DMS 273 treated with DMSO at 0.1 percent for 48 hours (cell line): ENCODE data around the gene DNAJC17.

Experiments used
- DNase-seq: peaks from one replicate; lab custom pipeline; 2025; lab: John Stamatoyannopoulos, UW

Gene DNAJC17

DNA sequence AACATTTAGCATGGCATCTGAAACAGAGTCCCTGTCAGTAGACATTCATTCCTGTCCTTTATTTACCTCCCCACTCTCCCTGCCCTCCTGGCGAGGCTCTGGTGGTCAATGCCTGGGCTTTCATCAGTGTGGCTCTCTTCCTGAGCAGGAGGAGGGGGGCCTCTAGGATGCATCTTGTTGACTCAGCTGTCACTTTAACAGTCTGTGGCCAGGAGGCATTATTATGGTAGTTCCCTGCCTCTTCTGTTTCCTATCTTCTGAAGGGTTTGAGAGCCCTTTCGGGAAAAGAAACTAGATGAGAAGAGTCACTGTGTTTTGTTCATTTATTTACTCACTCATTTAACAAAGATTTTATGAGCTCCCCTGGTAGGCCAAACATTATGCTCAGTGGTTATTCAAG lies 23.6 kb upstream of the DNAJC17 start:
- no peak for DNase-seq

DNA sequence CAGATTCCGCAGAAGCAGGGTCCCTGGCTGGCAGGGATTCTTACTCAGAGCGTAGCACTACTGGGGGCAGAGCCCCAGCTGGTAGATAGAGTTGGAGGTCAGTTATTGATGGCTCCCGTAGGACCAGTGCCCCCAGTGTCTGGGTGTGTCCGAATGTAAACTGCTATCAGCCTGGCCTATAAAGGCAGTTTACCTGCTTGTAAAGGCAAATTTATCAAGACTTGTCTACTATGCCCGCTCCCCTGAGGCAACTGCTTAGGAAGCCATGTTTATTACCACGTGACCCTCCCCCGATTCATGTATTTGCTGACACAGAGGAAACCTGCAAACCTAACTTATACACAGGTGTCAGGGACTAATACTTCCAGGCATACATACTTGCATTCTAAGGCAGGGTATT lies 21.8 kb upstream of the DNAJC17 start:
- no peak for DNase-seq

DNA sequence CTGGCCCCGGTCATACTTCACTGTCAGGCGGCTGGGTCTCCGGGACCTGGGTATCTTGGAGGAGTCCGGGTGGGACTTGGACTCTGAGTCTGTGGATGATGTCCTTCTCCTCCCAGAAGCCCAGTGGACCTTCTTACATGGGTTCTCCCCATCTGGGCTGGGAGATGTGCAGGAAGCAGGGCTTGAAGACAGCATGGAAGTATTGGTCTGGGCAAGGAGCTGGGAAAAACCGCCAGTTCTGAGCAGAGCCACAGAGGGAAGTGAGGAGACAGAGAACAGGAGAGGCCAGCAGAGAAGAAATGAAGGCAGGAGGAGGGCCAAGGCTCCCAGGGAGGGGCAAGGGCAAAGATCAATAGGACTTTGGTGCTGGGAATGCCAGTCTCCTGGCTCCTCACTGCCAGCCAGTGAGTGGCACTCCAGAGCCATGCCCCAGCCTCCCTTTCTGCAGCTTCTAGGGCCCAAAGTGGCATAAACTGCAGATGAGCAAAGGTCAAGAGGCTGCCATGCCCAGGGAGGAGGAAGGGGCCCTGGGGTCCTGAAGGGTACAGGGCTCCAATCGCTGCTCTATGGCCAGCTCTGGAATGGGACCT lies 21.3 kb upstream of the DNAJC17 start, which contains the start of gene PPP1R14D:
PPP1R14D (minus strand) TSS at position 262 of the 590 bp plus-strand sequence; CDS start at position 195, 67 bp downstream.
- no peak for DNase-seq

DNA sequence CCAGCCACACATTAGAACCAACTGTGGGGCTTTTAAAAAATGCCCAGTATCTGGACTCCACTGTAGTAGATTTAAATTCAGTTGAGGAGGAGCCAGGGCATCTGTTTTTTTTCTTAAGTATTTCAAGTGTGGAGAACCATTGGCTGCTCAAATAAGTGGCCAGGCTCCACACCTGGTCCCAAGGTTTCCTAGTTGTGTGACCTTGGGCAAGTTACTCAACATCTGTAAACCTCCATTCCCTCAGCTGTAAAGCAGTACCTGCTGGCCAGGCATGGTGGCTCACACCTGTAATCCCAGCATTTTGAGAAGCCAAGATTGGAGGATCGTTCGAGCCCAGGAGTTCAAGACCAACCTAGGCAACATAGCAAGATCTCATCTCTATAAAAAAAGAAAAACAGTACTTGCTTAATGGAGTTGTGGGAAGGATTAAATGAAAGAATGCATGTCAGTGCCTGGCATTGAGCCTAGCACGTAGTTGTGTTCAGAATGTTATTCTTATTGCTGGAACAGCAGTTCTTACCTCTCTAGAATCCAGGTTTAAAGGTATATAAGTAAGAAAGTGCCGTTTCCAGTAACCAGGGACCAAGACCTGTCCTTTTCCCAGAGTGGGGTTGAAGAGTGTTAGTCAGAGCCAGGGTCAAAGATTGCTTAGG lies 19.3 kb upstream of the DNAJC17 start:
- DNase-seq: no peak

DNA sequence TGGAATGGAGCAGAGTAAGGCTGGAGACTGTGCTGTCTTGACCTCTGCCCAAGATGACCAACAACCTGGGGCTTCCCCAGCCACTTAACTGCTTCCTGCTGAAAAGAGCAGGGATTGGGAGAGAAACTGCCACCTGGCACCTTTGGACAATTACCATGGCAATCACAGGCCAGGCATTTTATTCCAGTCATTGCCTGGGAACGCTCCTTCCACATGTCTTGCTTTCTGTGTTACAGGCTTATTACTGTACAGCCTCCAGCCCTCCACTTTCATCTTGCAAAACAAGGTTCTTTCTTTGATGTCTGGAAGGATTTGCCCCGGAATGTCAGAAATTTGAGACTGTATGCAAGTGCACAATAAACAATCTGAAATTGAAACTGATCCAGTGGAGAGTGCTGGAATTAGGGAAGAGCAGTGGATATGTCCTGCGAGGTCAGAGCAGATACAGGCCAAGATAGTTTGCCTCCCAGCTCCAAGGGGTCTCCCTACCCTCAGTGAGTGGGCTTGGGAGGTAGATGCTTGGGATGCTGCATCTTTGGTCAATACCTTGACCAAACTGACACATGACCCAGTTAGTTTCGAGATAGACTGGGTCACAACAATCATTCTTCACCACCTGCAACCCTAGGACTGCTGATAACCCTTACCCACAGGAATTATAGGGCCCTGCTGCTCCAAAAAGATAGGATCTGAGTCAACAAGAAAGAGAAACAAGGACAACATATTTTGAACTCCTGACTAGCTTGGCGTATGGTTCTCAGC lies 18.6 kb upstream of the DNAJC17 start:
- DNase-seq: no peak

DNA sequence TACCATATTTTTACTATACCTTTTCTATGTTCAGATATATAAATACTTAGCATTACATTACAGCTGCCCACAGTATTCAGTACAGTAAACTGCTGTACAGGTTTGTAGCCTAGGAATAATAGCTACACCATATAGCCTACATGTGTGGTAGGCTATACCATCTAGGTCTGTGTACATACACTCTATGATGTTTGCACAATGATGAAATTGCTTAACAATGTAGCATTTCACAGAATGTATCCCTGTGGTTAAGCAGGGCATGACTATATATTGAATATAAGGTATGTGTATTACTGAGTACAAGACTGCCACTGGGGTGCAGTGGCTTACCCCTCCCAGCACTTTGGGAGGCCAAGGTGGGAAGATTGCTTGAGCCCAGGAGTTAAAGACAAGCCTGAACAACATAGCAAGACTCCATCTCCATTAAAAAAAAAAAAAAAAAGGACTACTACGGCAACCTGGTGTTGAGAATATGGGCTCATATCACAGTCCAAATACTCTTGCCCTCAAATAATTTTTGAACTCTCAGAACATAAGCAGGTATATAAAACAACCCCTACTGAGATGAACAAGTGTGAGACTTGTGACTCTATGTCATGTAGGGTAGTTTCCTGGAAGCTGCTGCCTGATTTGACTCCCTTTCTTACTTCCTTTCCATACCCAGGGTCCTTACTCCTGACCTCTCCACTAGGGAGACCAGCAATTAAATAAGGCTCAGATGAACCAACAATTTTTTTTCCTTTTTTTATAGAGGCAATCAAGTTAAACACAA lies 16.5 kb upstream of the DNAJC17 start:
- DNase-seq: no peak

DNA sequence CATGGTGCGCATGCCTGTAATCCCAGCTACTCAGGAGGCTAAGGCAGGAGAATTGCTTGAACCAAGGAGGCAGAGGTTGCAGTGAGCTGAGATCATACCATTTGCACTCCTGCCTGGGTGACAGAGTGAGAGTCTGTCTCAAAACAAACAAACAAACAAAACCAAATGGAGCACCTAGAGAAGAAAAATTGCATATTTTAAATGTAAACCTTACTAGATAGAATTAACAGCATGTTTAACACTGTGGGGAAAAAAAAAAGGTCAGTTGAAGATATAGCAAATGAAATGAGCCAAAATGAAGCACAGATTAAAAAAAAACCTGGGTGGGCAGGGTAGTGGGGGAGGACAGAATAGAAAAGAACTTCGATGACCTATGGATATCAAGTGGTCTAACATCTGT lies 13.9 kb upstream of the DNAJC17 start:
- DNase-seq: no peak

DNA sequence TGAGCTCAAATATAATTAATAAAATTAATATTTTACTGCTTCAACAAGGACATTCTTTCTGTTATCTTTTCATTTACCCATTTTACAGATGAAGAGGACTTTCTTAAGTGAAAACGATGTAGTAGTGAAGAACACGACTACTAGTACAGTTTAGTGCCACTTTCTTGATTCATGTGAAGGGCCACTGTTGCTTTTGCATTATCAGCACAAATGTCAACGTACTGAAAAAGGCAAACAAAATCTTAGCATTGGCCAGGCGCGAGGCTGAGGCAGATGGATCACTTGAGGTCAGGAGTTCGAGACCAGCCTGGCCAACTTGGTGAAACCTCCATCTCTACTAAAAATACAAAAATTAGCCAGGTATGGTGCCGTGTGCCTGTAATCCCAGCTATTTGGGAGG lies 11.8 kb upstream of the DNAJC17 start:
- DNase-seq: no peak

DNA sequence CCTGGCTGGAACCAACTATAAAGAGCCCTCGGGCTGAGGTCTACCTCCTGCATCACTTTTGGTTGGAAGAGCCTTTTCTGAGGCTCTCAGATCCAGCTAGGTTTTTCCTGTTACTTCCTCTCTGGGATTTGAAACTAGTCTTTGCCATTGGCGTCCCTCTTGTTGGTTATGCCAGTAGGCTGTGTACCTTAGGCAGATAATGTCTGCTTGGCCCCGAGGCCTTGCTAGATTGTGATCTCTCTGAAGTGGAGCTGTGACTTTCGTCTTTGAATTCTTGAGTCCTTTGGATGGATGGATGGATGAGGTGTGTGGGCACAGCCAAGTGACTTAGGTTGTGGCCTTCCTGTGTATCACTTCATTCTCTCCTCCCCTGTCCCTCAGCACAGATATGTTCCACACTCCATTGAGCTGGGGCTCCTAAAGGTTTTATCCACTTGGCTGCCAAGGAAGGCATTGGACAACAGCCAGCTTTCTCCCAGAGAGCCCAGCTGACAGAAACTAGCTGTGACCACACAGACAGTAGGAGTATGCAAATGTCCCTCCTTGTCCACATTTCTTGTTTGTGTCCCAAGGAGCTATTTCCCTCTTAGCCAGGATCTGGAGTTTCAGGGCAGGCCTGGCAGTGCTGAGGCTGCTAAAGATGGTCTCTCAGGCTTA lies 7.9 kb upstream of the DNAJC17 start:
- no peak for DNase-seq

DNA sequence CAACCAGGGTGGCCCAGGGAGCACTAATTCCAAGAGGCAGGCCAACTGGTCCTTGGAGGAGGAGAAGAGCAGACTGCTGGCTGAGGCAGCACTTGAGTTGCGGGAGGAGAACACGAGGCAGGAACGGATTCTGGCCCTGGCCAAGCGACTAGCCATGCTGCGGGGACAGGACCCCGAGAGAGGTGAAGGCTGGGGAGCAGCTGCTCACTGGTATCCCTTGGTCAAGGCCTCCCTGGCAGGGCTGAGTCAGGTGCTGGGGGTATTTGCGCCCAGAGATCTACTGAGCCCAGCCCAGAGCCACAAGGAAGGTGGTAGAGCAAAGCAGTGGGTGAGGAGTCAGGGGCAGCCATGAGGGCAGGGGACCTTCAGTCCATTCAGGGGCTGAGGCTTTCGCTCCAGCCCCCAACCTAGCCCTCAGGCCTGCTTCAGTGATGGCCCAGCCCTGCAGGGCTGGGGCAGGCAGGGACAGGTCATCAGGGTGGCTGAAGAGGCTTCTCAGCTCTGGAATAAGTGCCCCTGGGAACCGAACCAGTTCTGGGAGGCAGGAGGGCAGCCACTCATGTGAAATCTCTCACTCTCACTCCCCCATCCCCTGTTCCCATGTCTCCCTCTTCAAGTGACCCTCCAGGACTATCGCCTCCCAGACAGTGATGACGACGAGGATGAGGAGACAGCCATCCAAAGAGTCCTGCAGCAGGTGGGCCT lies 5.6 kb upstream of the DNAJC17 start:
- DNase-seq: no peak

DNA sequence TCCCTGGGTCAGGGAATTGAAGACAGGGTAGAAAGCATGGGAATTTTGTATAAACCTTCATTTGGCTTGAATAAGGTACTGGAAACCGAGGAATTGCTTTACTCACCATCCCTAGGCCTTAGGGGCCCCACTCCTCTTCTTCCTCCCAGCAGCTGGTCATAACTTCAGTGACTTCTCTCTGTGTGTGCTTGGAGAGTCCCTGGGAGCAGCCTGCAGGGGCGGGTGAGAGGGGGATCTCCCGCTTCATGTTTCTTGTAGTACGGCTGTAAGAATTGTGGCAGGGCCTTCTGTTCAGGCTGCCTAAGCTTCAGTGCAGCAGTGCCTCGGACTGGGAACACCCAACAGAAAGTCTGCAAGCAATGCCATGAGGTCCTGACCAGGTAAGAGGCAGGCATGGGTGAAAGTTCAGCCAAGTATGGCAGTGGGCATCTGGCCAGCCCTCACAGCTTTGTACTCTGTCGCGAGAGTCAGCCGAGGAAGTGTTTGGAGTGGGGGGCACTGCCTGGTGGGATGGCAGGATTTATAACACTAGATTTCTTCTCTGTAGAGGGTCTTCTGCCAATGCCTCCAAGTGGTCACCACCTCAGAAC lies 1.7 kb upstream of the DNAJC17 start:
- DNase-seq: no peak

DNA sequence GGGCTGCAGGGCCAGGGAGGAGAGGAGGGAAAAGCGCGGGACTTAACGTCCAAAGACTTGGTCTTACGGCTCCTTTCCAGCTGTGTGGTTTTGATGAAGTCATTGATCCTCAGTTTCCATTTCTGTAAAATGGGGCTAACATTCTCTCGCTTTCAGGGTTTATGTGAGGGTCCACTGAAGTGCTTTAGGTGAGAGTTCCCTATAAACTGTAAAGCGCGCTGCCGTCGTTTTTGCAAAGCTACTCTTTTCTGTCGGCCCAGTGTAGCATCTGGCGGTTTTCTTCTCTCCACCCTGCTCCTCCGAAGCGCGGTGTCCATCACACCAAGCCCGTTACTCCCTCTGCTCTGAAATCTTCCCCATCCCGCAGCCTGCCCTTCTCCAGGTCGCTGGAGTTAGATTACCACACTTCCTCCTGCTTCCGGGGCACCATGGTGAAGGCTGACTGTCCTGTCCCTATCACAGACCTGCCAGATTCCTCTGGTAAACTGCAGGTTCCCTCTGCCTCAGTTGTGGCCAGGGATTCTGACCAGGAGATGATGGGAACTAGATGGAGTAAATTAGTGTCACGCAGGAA lies 702 bp upstream of the DNAJC17 start:
- no peak for DNase-seq

DNA sequence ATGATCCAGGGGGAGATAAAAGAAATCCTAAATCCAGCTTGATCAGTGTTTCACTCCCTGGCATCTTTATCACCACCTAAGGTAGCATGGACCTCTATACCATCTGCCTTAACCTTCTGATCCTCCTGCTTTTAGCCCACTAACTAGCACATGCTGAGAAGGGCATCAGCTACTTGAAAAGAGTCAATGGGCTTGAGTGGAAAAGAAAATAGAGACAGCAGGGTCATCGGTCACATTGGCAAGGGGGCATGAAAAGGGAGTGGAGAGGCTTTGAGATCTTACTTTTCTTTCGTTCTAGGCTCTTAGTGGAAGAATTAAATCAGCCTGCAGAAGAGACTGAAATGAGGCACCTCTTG lies 623 bp downstream of the DNAJC17 start:
- no peak for DNase-seq

DNA sequence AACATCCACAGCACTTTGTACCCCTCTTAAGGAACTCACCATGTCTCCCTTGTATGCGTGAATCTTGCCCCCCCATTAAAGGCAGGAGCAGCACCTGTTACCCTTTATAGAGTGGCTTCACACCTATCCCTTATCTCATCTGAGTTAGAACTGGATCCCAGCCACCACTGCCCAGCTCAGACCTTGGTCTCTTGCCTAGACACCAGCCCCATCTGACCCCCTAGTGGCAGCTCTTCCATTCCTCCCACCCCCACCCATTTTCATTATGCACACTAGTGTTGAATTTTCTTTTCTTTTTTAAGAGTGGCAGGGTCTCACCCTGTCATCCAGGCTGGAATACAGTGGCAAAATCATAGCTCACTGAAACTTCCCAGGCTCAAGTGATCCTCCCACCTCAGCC lies 3.6 kb downstream of the DNAJC17 start:
- DNase-seq: no peak

DNA sequence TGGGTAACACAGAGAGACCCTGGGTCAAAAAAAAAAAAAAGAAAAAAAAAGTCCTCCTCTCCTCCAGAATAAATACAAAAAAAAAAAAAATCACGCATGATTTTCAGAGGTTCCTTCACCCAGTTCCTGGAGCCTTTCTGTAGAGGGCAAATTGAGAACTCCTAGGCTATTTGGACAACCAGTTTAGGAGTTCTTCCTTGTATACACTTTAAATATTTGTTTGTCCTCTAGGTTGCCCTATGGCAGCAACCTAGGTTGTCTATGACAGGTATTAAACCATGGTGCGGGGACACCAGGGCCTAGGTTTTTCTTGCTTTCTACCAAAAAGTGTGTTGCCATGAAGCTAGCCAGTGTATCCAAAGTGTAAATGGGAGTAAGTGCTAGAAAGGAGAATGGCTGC lies 4.2 kb downstream of the DNAJC17 start:
- no peak for DNase-seq

DNA sequence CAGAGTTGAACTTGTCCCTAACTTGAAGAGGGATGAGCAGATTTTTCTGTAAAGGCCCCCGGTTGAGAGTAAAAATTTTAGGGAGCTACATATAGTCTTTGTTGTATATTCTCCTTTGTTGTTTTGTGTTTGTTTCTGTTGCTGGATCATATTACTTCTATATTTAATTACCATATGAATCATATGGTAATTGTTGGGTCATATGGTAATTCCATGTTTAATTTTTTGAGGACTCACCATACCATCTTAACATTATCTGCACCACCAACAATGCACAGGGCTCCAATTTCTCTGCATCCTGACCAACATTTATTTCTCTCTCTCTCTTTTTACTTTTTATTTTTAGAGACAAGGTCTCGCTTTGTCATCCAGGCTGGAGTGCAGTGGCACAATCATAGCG lies 7.8 kb downstream of the DNAJC17 start:
- DNase-seq: no peak

DNA sequence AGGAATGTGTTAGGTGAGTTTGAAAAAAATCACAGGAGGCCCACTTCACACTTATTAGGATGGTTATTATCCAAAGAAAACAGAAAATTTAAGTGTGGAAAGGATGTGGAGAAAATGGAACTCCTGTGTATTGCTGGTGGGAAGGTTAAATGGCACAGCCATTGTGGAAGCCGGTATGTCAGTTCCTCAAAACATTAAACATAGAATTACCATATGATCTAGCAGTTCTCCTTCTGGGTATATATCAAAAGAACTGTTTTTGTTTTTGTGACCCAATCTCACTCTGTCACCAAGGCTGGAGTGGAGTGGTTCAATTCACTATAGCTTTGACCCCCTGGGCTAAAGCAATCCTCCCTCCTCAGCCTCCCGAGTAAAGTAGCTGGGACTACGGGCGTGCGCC lies 10.8 kb downstream of the DNAJC17 start:
- no peak for DNase-seq

DNA sequence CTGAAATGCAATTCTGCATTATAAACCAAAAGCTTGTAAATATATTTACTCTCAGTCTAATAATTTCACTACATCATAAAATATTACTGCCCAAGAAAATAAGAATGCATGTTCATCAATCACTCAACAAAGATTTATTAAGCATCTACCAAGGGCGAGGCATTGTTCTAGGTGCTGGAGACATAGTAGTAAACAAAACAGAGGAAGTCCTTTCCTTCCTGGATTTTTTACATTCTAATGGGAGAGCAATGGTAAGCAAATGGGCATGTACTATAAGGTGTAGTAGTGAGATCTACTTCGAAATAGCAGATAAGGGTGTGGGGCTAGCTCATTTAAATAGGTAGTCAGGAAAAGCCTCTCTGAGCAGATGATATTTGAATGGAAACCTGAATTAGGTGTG lies 11.2 kb downstream of the DNAJC17 start:
- no peak for DNase-seq

DNA sequence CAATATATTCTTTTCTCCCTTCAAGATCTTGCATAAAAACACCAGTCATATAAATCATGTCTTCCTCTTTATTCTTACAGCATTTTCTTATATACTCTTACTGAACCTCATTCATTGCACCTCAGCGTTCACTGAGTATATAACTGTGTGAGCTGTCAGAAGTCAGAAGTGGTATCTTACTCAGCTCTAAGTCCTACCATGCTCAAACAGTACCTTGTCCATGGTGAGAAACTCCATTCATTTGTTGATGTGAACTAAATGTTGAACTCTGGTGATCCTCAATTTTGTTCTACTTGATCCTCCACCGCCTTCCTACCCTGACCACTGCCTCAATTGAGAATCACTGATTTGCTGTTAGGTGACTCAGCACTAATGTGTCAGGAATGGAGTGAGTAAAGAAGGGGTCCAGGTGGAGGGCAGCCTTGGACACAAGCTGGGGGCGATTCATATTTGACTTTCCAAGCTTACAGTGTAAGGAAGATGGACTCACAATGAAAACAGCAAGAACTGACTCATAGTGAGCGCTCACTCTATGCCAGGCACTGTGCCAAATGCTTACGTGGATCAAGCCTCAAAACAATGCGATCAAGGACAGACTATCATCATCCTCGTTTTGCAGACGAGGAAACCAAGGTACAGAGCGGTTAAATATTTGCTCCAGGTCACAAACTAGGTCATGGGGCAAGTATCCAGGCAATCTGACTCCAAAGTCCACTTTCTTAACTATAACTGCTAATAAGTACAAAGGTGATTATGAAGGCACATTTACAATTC lies 13.9 kb downstream of the DNAJC17 start:
- DNase-seq: no peak

DNA sequence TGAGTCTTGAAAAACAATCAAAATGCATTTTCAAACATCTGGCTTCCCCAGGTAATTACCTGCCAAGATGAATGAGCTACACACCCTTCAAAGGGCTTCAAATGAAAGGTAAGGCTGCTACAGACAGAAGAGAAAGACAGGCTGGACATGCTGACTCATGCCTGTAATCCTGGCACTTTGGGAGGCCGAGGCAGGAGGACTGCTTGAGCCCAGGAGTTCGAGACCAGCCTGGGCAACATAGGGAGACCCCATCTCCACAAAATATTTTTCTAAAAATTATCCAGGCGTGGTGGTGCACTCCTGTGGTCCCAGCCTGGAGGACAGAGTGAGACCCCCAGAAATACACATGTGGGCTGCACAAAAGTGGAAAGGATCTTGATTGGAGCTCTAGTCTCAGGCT lies 14.9 kb downstream of the DNAJC17 start:
- DNase-seq: no peak
